T-cell (primary cell): ENCODE data around the gene UTP14C. TPM values are rescaled to one million over a fixed set of nuclear protein-coding genes. Genes with fewer than 3 reads are reported as not detected.
"Not testable (repeated sequence)": the region's sequence is repeated elsewhere in the genome, so short reads cannot be mapped to it uniquely, and the experiment has no call there.

Experiments used
- ATAC-seq, 4 experiments: fragments of 200-7000 bp in 3 of 4; fragments of 150-1000 bp in 1 of 4; cut with Tn5 transposase; replicated peaks in 1 of 4; 1 replicate in 3 of 4; 2 replicates in 1 of 4; pipeline ENCODE4 v1.10.0; 2021; ENCODE audit warnings: moderate library complexity in 3 of 4, mild to moderate bottlenecking in 2 of 4, moderate number of reproducible peaks in 1 of 4
- CTCF ChIA-PET, 2 donors: fragments of 300-600 bp; sonication (Branson Sonifier 250); formaldehyde crosslinking; loops; one replicate each; lab custom pipeline; 2022; ENCODE audit warnings: antibody characterized with exemption in 2 of 2; lab: Charles Lee
- POLR2A ChIA-PET, 2 donors: fragments of 300-600 bp; sonication (Branson Sonifier 250); formaldehyde crosslinking; loops; one replicate each; lab custom pipeline; 2022; ENCODE audit warnings: antibody characterized with exemption in 2 of 2; lab: Charles Lee
- DNase-seq, 35 experiments: peaks; one replicate each; pipeline versions ENCODE4 v3.0.0 to v3.0.0-alpha.2; 2013 to 2023
- H3K27ac ChIP-seq: one replicate; pipeline ENCODE4 v1.5.1; 2013; ENCODE audit warnings: low read length
- H3K27me3 ChIP-seq, 2 experiments: replicated peaks in 1 of 2; 1 replicate in 1 of 2; 2 replicates in 1 of 2; pipeline versions ENCODE4 v1.6.1 to v1.7.0; 2013; ENCODE audit warnings: low read length in 1 of 2, mixed read lengths in 1 of 2; ENCODE audit not compliant: control insufficient read depth in 2 of 2, insufficient read depth in 2 of 2; ENCODE audit errors: extremely low read depth in 1 of 2
- H3K36me3 ChIP-seq, 2 donors: 1 replicate in 1 of 2; 2 replicates in 1 of 2; pipeline versions ENCODE4 v1.6.1 to v1.7.0; 2013; ENCODE audit warnings: low read length in 1 of 2; ENCODE audit not compliant: control insufficient read depth in 2 of 2, insufficient read depth in 1 of 2; ENCODE audit errors: extremely low read depth in 1 of 2
- H3K4me1 ChIP-seq, 2 experiments: 1 replicate in 1 of 2; 2 replicates in 1 of 2; pipeline versions ENCODE4 v1.6.1 to v1.7.0; 2013; ENCODE audit warnings: low read length in 2 of 2, mixed read lengths in 1 of 2; ENCODE audit not compliant: insufficient read depth in 2 of 2, control insufficient read depth in 1 of 2; ENCODE audit errors: extremely low read depth in 1 of 2
- H3K4me3 ChIP-seq, 2 donors: 1 replicate in 1 of 2; 2 replicates in 1 of 2; pipeline versions ENCODE4 v1.5.1 to v1.7.0; 2013; ENCODE audit warnings: mild to moderate bottlenecking in 2 of 2, low read length in 1 of 2, moderate library complexity in 1 of 2; ENCODE audit not compliant: control insufficient read depth in 1 of 2; ENCODE audit errors: extremely low read depth in 1 of 2
- H3K9me3 ChIP-seq: 2 replicates; pipeline ENCODE4 v1.7.0; 2013
- H3K27ac Mint-ChIP-seq, 2 donors: one replicate each; pipeline ENCODE4 v1.8.0; 2020 to 2021; ENCODE audit warnings: mild to moderate bottlenecking in 2 of 2, mixed read lengths in 2 of 2
- H3K27me3 Mint-ChIP-seq, 2 donors: one replicate each; pipeline ENCODE4 v1.8.0; 2021 to 2022; ENCODE audit warnings: mixed read lengths in 2 of 2
- H3K36me3 Mint-ChIP-seq: one replicate; pipeline ENCODE4 v1.8.0; 2021; ENCODE audit warnings: mixed read lengths
- H3K4me1 Mint-ChIP-seq, 3 donors: one replicate each; pipeline ENCODE4 v1.8.0; 2020 to 2022; ENCODE audit warnings: mixed read lengths in 3 of 3, mild to moderate bottlenecking in 1 of 3
- H3K4me3 Mint-ChIP-seq, 3 donors: one replicate each; pipeline ENCODE4 v1.8.0; 2020 to 2022; ENCODE audit warnings: mild to moderate bottlenecking in 3 of 3, mixed read lengths in 3 of 3, moderate library complexity in 3 of 3
- H3K9me3 Mint-ChIP-seq, 3 donors: one replicate each; pipeline ENCODE4 v1.8.0; 2020 to 2022; ENCODE audit warnings: mixed read lengths in 3 of 3
- WGBS: methylation state at CpG from one replicate; pipeline ENCODE4 v1.1.5; 2013; ENCODE audit warnings: missing lambda C conversion rate; ENCODE audit not compliant: insufficient coverage; 5-methylcytosine and 5-hydroxymethylcytosine counted together
- total RNA-seq, 35 experiments: library from RNA in 6 of 35; stranded (reverse) in 6 of 35; fragments of 120-200 nt in 1 of 35; gene quantifications; one replicate each; pipeline versions ENCODE4 v1.2.1 to v1.2.4 and lab custom pipeline; 2013 to 2026

The UTP14C gene
- total RNA-seq, 5 donors from 2014 or later (not counting 1 experiment from before 2014, with no cell fraction given), result 4.3 to 13.0 (median 11.0) TPM

GRCh38 chr13:52047463-52047862, 23.0 kb downstream of the UTP14C start:
- H3K4me1 ChIP-seq, result no peaks in the 10 kb centered on the region
- peaks cover 10% of the 10 kb centered on the region for H3K36me3 Mint-ChIP-seq
- H3K27me3 Mint-ChIP-seq, result no peaks in the 10 kb centered on the region
- DNase-seq (no peak), ATAC-seq (no peak)
- H3K27ac Mint-ChIP-seq, result no peak overlapping the region
- 100% methylated on average over 3 of the region's 3 CpGs for WGBS
- no peaks in the 10 kb centered on the region for H3K9me3 ChIP-seq
- H3K27ac ChIP-seq, result no peak overlapping the region
- H3K4me3 ChIP-seq, result no peak overlapping the region
- H3K27me3 ChIP-seq, result no peaks in the 10 kb centered on the region
- no peaks in the 10 kb centered on the region for H3K4me1 Mint-ChIP-seq
- ChIA-PET POLR2A (no interaction called here), CTCF (no interaction called here)
- H3K4me3 Mint-ChIP-seq, result no peak overlapping the region
- H3K9me3 Mint-ChIP-seq, result peaks cover 17 to 23% (median 19%) of the 10 kb centered on the region in 3 donors
- no peaks in the 10 kb centered on the region for H3K36me3 ChIP-seq

DNA sequence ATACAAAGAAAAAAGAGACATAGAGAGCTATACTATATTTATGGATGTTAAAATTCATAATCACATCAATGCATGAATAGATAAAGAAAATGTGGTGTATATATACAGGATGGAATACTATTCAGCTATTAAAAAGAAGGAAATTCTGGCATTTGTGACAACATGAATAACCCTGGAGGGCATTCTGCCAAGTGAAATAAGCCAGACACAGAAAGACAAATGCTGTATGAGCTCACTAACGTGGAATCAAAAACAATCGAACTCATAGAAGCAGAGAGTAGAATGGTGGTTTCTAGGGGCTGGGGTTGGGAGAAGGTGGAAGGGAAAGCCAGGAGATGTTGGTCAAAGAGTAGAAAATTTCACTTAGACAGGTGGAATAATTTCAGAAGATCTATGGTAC, 24.0 kb downstream of the UTP14C start:
- WGBS, result 90% methylated on average over 2 of the region's 2 CpGs
- Mint-ChIP-seq H3K9me3 (peaks cover 17 to 25% (median 19%) of the 10 kb centered on the region in 3 donors), H3K36me3 (peaks cover 10% of the 10 kb centered on the region), H3K27ac (no peak overlapping the region), H3K4me3 (no peak overlapping the region), H3K4me1 (no peaks in the 10 kb centered on the region), H3K27me3 (no peaks in the 10 kb centered on the region)
- no peaks in the 10 kb centered on the region for H3K9me3 ChIP-seq
- H3K4me1 ChIP-seq, result no peaks in the 10 kb centered on the region
- no peaks in the 10 kb centered on the region for H3K36me3 ChIP-seq
- H3K27me3 ChIP-seq, result no peaks in the 10 kb centered on the region
- ChIA-PET CTCF (interaction anchor here in 1 of 2 donors (0.6 kb wide), 1 partner anchor 26 kb away, joined by 3 read pairs; no protein-coding TSS in a partner anchor), POLR2A (no interaction called here)
- H3K4me3 ChIP-seq, result no peak overlapping the region
- H3K27ac ChIP-seq, result no peak overlapping the region
- DNase-seq (no peak), ATAC-seq (no peak)

- ChIA-PET POLR2A (no interaction called here), CTCF (no interaction called here)
- DNase-seq, result no peak
- H3K4me3 Mint-ChIP-seq, result no peak overlapping the region
- H3K27ac Mint-ChIP-seq, result no peak overlapping the region
- H3K4me1 ChIP-seq, result no peaks in the 10 kb centered on the region
- H3K4me1 Mint-ChIP-seq, result no peaks in the 10 kb centered on the region
- no peaks in the 10 kb centered on the region for H3K27me3 ChIP-seq
- peaks cover 3% of the 10 kb centered on the region for H3K36me3 Mint-ChIP-seq
- peaks cover 10 to 26% (median 16%) of the 10 kb centered on the region in 3 donors for H3K9me3 Mint-ChIP-seq
- H3K27ac ChIP-seq, result no peak overlapping the region
- no peaks in the 10 kb centered on the region for H3K9me3 ChIP-seq
- peaks cover 0 to 1% of the 10 kb centered on the region in 2 donors for H3K27me3 Mint-ChIP-seq
- WGBS, result no CpG with 5 or more reads among the region's 7 CpGs
- H3K4me3 ChIP-seq, result no peak overlapping the region
- H3K36me3 ChIP-seq, result no peaks in the 10 kb centered on the region
- ATAC-seq, result no peak
Measured at GRCh38 chr13:52051400-52051799, 26.9 kb downstream of the UTP14C start.

GRCh38 chr13:52053460-52053859, 29.0 kb downstream of the UTP14C start:
- POLR2A ChIA-PET, result no interaction called here
- Histone ChIP-seq H3K36me3 (no peaks in the 10 kb centered on the region), H3K9me3 (no peaks in the 10 kb centered on the region), H3K27me3 (no peaks in the 10 kb centered on the region), H3K4me1 (no peaks in the 10 kb centered on the region), H3K27ac (no peak overlapping the region), H3K4me3 (no peak overlapping the region)
- Mint-ChIP-seq H3K27ac (no peak overlapping the region), H3K9me3 (peaks cover 10 to 26% (median 16%) of the 10 kb centered on the region in 3 donors), H3K36me3 (peaks cover 3% of the 10 kb centered on the region), H3K4me3 (no peak overlapping the region), H3K27me3 (peaks cover 0 to 1% of the 10 kb centered on the region in 2 donors), H3K4me1 (no peaks in the 10 kb centered on the region)
- ATAC-seq (no peak), DNase-seq (no peak)
- CTCF ChIA-PET, result no interaction called here
- 79% methylated on average over 2 of the region's 4 CpGs for WGBS

- POLR2A ChIA-PET, H3K4me1 Mint-ChIP-seq, H3K4me3 Mint-ChIP-seq, H3K27me3 Mint-ChIP-seq, H3K27me3 ChIP-seq, H3K27ac Mint-ChIP-seq, H3K36me3 Mint-ChIP-seq, DNase-seq, H3K4me1 ChIP-seq, ATAC-seq, CTCF ChIA-PET, H3K9me3 ChIP-seq, H3K27ac ChIP-seq, H3K9me3 Mint-ChIP-seq, H3K36me3 ChIP-seq, H3K4me3 ChIP-seq: not testable (repeated sequence)
- WGBS, result 100% methylated on average over 2 of the region's 3 CpGs
Measured at GRCh38 chr13:52061064-52061463, 36.6 kb downstream of the UTP14C start.

GRCh38 chr13:52061587-52061986, 37.1 kb downstream of the UTP14C start:
- no CpG with 5 or more reads among the region's 3 CpGs for WGBS
- no peaks in the 10 kb centered on the region for H3K27me3 Mint-ChIP-seq
- CTCF ChIA-PET, result no interaction called here

DNA sequence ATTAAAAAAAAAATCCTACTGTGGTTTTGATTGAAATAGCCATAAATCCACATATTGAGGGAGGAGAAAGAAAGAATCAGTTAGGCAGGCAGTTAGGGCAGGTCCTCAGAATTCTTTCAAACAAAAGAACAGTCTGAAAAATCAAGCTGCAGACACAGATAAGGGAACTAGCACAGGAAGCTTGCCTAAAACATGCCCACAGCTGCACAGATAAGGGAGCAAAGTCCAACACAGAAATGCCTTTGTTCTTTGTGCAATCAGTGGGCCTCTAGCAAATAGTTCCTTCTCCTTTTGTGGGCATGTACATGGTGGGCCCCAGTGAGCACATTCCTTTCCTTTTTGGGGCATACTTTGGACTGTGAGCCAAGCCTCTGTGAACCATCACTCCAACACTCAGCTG, 42.7 kb downstream of the UTP14C start:
- Mint-ChIP-seq H3K4me1 (peaks cover 0 to 2% (median 0%) of the 10 kb centered on the region in 3 donors), H3K27me3 (peaks cover 17 to 18% of the 10 kb centered on the region in 2 donors), H3K4me3 (no peak overlapping the region), H3K36me3 (peaks cover 3% of the 10 kb centered on the region), H3K9me3 (peaks cover 9 to 24% (median 17%) of the 10 kb centered on the region in 3 donors), H3K27ac (no peak overlapping the region)
- no peaks in the 10 kb centered on the region for H3K36me3 ChIP-seq
- H3K4me1 ChIP-seq, result no peaks in the 10 kb centered on the region
- H3K27me3 ChIP-seq, result peaks cover 0 to 8% of the 10 kb centered on the region in 2 experiments
- H3K9me3 ChIP-seq, result no peaks in the 10 kb centered on the region
- H3K27ac ChIP-seq, result no peak overlapping the region
- DNase-seq (no peak), ATAC-seq (no peak)
- POLR2A ChIA-PET, result no interaction called here
- CTCF ChIA-PET, result no interaction called here
- H3K4me3 ChIP-seq, result no peak overlapping the region

More at GRCh38 chr13:52061587-52061986, 37.1 kb downstream of the UTP14C start:
- DNase-seq, result no peak
- H3K27ac ChIP-seq, result no peak overlapping the region
- H3K27ac Mint-ChIP-seq, result no peak overlapping the region
- no peaks in the 10 kb centered on the region for H3K36me3 ChIP-seq
- no peaks in the 10 kb centered on the region for H3K36me3 Mint-ChIP-seq
- no peak overlapping the region for H3K4me3 ChIP-seq
- peaks cover 0 to 7% (median 7%) of the 10 kb centered on the region in 3 donors for H3K9me3 Mint-ChIP-seq
- H3K9me3 ChIP-seq, result no peaks in the 10 kb centered on the region
- ATAC-seq, result no peak
- H3K4me1 Mint-ChIP-seq, result no peaks in the 10 kb centered on the region
- POLR2A ChIA-PET, result interaction anchor here in 1 of 2 donors (0.7 kb wide), 1 partner anchor 397 kb away, joined by 3 read pairs; no protein-coding TSS in a partner anchor
- no peaks in the 10 kb centered on the region for H3K4me1 ChIP-seq
- peaks cover 0 to 8% of the 10 kb centered on the region in 2 experiments for H3K27me3 ChIP-seq
- H3K4me3 Mint-ChIP-seq, result no peak overlapping the region
